GM21619 (cell line): Measurements from ENCODE around the gene HAGH.

ENCODE experiments used
- ATAC-seq: cut with Tn5 transposase; IDR thresholded peaks from one replicate; pipeline ENCODE4 v1.9.1; 2021; ENCODE audit not compliant: unreplicated experiment

HAGH gene

GRCh38 chr16:1763521-1764511 lies 62.8 kb downstream of the HAGH start:
- ATAC-seq = no peak

DNA sequence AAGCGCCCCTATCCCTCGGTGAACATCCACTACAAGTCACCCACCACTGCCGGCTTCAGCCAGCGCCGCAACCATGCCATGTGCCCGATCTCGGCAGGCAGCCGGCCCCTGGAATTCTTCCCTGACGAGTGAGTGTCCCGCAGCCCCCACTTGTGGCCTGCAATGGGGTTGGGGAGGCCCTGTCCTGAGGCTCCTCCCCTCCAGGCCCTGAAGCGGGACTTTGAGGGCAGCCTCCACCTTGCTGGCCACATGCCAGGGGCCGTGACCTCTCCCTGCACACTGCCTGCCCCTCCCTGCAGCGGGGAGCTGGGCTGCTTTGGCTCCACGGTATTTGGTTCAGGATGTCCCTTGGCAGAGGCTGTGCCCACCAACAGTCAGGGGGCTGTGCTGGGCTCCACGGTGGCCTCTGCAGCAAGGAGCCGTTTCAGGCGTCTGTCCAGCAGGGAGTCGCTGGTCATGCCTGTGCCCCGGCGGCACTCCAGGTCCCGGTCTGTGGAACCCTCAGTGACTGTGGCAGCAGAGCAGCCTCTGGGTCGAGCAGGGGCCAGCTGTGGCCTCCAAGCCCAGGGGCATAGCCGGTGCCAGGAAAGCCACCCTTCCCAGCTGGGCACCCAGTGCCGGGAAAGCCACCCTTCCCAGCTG lies 63.6 kb downstream of the HAGH start:
- ATAC-seq = no peak

DNA sequence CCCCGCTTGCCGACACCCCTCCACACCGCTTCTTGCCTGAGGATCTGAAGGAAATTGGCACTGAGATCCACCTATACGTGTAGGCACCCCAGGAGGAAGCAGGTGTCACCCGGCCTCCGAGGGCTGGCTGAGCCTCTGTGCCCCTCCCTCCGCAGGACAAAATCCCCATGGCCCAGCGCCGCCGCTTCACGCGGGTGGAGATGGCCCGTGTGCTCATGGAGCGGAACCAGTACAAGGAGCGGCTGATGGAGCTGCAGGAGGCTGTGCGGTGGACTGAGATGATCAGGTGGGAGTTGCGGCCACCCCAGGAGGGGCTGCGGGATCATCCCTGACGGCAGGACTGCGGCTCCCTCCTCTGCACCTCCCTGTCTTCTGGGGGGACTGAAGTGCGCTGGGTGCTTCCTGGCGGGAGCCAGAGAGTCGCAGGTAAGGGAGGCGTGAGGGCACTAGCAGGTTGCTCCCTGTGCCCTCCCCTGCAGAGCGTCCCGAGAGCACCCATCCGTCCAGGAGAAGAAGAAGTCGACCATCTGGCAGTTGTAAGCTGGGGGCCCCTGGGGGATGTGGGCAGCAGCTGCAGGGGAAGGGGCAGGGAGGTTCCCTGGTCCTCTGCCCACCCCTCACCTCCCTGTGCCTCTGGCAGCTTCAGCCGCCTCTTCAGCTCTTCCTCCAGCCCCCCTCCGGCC lies 64.3 kb downstream of the HAGH start:
- no peak for ATAC-seq

DNA sequence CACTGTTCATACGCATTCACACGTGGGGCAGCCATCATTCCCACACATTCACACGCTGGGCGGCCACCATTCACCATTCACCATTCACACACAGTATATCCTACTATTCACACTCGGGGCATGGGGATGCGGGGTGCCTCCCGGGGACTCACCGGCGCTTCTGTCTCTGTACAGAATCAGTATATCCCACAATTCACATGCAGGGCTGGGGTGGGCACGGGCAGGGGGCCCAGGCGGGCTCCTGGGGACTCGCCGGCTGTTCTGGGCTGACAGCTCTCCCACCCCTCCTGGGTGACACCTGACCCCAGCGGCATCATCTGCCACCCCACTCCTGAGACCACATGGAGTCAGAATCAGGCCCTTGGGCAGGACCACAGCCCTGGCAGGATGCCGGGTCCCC lies 64.9 kb downstream of the HAGH start:
- no peak for ATAC-seq

DNA sequence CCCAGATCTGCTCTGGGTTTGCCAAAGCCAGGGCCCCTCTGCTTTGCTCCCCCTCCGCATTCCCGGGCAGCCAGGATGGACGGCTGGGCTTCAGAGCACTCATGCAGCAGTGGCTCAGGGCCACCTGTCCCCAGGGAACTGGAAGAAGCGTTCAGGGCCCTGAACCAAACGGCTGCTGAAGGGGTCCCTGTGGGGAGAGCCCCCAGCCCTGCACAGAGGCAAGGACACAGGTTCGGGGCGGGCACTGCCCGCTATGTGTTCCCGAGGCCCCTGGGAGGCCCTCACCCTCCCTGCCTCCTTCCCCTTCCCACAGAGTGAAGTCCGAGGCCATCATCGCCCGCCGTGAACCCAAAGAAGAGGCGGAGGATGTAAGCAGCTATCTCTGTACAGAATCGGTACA lies 65.7 kb downstream of the HAGH start:
- ATAC-seq = no peak

DNA sequence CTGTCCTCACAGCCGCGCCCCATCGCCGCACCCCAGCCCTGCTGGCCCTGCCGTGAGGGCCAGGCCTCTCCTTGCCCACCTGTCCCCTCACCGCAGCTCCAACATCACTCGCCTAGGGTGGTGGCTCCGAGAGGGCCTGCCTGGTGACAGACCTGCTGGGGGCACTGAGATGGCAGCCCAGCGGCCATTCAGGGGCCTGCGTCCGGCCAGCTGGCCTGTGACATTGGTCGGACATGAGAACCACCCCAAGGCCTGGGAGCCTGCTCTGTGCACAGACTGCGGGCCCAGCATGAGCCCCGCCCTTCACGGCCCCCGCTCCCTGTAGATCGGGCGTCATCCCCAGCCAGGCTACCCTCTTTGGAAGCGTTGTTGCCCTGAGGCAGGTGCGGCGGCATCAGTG lies 67.1 kb downstream of the HAGH start:
- ATAC-seq = no peak

GRCh38 chr16:1758923-1759322 lies 67.7 kb downstream of the HAGH start:
- ATAC-seq = no peak

DNA sequence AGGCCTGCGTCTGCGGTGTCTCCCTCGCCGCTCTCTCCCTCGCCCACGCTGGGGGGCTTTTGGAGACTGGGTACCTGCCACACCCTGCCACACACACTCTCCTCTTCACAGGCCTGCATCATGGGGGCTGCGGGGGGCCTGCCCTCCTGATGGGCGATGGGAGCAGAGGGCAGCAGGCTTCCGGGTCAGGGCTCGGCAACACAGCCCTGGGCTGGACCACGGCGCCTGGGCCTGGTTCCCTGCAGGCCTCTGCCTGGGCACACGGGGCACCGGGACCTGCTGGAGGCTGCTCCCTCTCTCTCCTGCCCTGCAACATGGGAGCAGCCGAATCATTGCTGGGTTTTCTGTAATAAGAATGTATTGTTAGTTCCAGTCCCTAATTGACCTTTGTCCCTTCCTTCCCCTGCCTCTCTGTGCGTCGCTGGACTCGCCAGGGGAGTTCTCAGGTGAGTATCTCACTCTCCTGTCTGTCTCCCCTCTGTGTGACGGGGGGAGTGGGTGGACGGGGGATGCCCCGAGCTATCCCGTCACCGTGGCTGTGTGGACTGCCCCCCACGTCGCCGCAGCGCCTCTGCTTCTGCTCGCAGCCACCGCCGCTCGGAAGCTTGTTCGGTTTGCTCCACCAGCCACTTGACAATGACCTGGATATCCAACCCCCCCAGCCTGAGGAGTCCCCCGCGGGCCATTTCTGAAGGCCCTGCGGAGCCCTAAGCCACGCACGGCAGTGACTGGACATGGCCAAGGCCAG lies 68.7 kb downstream of the HAGH start:
- no peak for ATAC-seq
